ENCODE measurements around the gene NME5.

Gene NME5

DNA sequence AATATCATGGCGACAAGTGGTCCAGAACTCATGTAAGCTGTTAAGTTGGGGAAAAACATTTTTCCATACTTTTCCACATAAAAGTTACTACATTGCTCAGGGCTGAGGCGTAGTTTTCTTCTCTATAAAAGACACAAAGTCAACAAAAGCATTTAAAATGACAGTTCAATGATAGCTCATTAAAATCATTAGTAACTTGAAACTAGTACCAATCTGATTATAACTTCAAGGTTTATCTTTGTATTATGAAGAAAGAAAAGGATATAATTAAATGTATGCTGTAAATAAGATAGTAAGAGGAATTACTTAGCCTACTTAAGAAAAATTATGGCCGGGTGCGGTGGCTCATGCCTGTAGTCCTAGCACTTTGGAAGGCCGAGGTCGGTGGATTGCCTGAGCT lies 9.9 kb downstream of the NME5 start:
- Histone ChIP-seq H2AFZ (ENCODE audit: low read depth, low read length) (no peak overlapping the region), H3K9ac (ENCODE audit: low read depth, low read length) (no peak overlapping the region), H3K4me1 (ENCODE audit: insufficient read depth, low read length) (no peaks in the 10 kb centered on the region), H3K4me2 (ENCODE audit: insufficient read depth, low read length) (no peak overlapping the region), H3K9me3 (ENCODE audit: insufficient read depth, low read length, severe bottlenecking) (no peaks in the 10 kb centered on the region), H3K79me2 (ENCODE audit: insufficient read depth, low read length) (no peaks in the 10 kb centered on the region), H3K27ac (ENCODE audit: low read length) (no peak overlapping the region), H3K27me3 (ENCODE audit: insufficient read depth, low read length, poor library complexity) (no peaks in the 10 kb centered on the region), H4K20me1 (ENCODE audit: insufficient read depth, low read length) (no peaks in the 10 kb centered on the region), H3K36me3 (ENCODE audit: insufficient read depth, low read length) (no peaks in the 10 kb centered on the region), H3K4me3 (ENCODE audit: low read depth in 1 of 2, low read length in 2 of 2) (no peak overlapping the region)
- no peak for DNase-seq
- TF ChIP-seq, protein P1, sequence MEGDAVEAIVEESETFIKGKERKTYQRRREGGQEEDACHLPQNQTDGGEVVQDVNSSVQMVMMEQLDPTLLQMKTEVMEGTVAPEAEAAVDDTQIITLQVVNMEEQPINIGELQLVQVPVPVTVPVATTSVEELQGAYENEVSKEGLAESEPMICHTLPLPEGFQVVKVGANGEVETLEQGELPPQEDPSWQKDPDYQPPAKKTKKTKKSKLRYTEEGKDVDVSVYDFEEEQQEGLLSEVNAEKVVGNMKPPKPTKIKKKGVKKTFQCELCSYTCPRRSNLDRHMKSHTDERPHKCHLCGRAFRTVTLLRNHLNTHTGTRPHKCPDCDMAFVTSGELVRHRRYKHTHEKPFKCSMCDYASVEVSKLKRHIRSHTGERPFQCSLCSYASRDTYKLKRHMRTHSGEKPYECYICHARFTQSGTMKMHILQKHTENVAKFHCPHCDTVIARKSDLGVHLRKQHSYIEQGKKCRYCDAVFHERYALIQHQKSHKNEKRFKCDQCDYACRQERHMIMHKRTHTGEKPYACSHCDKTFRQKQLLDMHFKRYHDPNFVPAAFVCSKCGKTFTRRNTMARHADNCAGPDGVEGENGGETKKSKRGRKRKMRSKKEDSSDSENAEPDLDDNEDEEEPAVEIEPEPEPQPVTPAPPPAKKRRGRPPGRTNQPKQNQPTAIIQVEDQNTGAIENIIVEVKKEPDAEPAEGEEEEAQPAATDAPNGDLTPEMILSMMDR (IDR thresholded peaks at IDR 0.05; ENCODE audit: borderline replicate concordance, extremely low read depth, low read length, poor library complexity, severe bottlenecking) = no peak
- TF ChIP-seq EZH2 (IDR thresholded peaks at IDR 0.05; ENCODE audit: borderline replicate concordance, low read depth, low read length, severe bottlenecking) = no peak
- no peak for ATAC-seq (ENCODE audit: insufficient read depth, low read depth)

DNA sequence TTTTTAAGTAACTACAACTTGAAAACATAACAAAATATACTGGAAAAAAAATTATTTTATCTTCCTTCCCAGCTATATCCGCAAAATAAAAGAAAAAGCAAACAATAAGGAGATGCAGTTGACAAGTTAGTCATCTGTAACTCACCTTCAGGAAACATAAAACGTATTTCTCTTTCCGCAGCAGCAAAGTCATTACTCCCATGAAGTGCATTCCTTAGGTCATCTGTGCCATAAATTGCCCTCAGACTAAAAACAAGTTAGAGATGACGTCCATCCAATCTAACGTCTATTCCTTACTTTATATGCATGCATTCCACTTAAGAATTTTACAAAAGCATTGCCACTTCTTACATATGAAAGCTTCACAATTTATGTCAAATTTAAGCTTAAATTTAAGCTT lies 10.9 kb downstream of the NME5 start:
- H3K4me1 ChIP-seq (ENCODE audit: insufficient read depth, low read length) = no peaks in the 10 kb centered on the region
- no peaks in the 10 kb centered on the region for H3K9me3 ChIP-seq (ENCODE audit: insufficient read depth, low read length, severe bottlenecking)
- H3K9ac ChIP-seq (ENCODE audit: low read depth, low read length) = no peak overlapping the region
- no peaks in the 10 kb centered on the region for H3K36me3 ChIP-seq (ENCODE audit: insufficient read depth, low read length)
- no peak overlapping the region for H3K4me3 ChIP-seq (ENCODE audit: low read depth in 1 of 2, low read length in 2 of 2)
- TF ChIP-seq EZH2 (IDR thresholded peaks at IDR 0.05; ENCODE audit: borderline replicate concordance, low read depth, low read length, severe bottlenecking) = no peak
- TF ChIP-seq, protein P1 (IDR thresholded peaks at IDR 0.05; ENCODE audit: borderline replicate concordance, extremely low read depth, low read length, poor library complexity, severe bottlenecking) = no peak
- H2AFZ ChIP-seq (ENCODE audit: low read depth, low read length) = no peak overlapping the region
- no peaks in the 10 kb centered on the region for H4K20me1 ChIP-seq (ENCODE audit: insufficient read depth, low read length)
- no peak overlapping the region for H3K27ac ChIP-seq (ENCODE audit: low read length)
- DNase-seq = no peak
- no peak for ATAC-seq (ENCODE audit: insufficient read depth, low read depth)
- H3K27me3 ChIP-seq (ENCODE audit: insufficient read depth, low read length, poor library complexity) = no peaks in the 10 kb centered on the region
- no peaks in the 10 kb centered on the region for H3K79me2 ChIP-seq (ENCODE audit: insufficient read depth, low read length)
- no peak overlapping the region for H3K4me2 ChIP-seq (ENCODE audit: insufficient read depth, low read length)

DNA sequence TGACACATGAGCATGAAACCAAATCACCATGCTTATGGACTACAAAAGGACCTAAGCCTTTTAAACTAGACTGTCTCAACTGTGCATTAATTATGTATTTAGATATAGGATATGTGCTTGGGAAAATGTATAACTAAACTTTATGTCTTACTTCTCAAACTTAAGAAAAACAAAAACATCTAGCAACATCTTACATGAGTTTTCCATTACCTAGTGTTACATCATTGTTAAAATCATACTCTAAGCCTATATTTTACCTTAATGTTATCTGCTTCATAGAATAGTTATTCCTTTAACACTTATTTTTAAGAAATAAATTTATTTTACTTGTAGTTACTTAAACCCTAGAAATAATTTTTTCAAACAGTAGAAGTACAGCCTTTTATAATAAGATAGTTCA lies 24.0 kb downstream of the NME5 start:
- Histone ChIP-seq H3K79me2 (ENCODE audit: insufficient read depth, low read length) (no peaks in the 10 kb centered on the region), H3K36me3 (ENCODE audit: insufficient read depth, low read length) (no peaks in the 10 kb centered on the region), H4K20me1 (ENCODE audit: insufficient read depth, low read length) (no peaks in the 10 kb centered on the region), H3K27me3 (ENCODE audit: insufficient read depth, low read length, poor library complexity) (peaks cover 9% of the 10 kb centered on the region), H3K9me3 (ENCODE audit: insufficient read depth, low read length, severe bottlenecking) (no peaks in the 10 kb centered on the region), H3K9ac (ENCODE audit: low read depth, low read length) (no peak overlapping the region), H2AFZ (ENCODE audit: low read depth, low read length) (no peak overlapping the region), H3K4me2 (ENCODE audit: insufficient read depth, low read length) (no peak overlapping the region), H3K27ac (ENCODE audit: low read length) (no peak overlapping the region), H3K4me3 (ENCODE audit: low read depth in 1 of 2, low read length in 2 of 2) (no peak overlapping the region), H3K4me1 (ENCODE audit: insufficient read depth, low read length) (no peaks in the 10 kb centered on the region)
- ATAC-seq (ENCODE audit: insufficient read depth, low read depth) = no peak
- TF ChIP-seq, protein P1 (IDR thresholded peaks at IDR 0.05; ENCODE audit: borderline replicate concordance, extremely low read depth, low read length, poor library complexity, severe bottlenecking) = no peak
- no peak for TF ChIP-seq EZH2 (IDR thresholded peaks at IDR 0.05; ENCODE audit: borderline replicate concordance, low read depth, low read length, severe bottlenecking)
- no peak for DNase-seq

DNA sequence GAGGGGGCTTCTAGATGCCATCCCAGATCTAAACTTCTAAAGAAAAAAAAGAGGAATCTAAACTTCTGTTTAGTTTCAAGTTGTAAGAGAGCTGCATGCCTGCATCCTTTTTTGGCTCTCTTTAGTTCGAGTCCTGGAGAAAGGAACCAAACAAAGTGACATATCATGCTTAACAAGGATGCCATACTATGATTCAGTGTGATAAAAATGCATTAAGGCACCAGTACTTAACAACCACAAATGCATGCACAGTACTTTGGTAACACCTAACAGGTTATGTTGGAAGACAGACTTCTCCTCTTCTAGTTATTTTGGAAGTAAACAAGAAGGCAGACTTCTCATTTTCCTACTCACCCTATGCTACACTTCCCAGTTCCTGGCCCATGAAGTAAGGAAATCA lies 27.3 kb downstream of the NME5 start:
- Histone ChIP-seq H3K4me2 (ENCODE audit: insufficient read depth, low read length) (no peak overlapping the region), H3K4me3 (ENCODE audit: low read depth in 1 of 2, low read length in 2 of 2) (no peak overlapping the region), H3K27me3 (ENCODE audit: insufficient read depth, low read length, poor library complexity) (peaks cover 9% of the 10 kb centered on the region)

More for the DNA sequence above, 27.3 kb downstream of the NME5 start:
- no peak for ATAC-seq (ENCODE audit: insufficient read depth, low read depth)
- TF ChIP-seq, protein P1 (IDR thresholded peaks at IDR 0.05; ENCODE audit: borderline replicate concordance, extremely low read depth, low read length, poor library complexity, severe bottlenecking) = no peak
- no peak for TF ChIP-seq EZH2 (IDR thresholded peaks at IDR 0.05; ENCODE audit: borderline replicate concordance, low read depth, low read length, severe bottlenecking)
- no peaks in the 10 kb centered on the region for H3K79me2 ChIP-seq (ENCODE audit: insufficient read depth, low read length)
- H3K27ac ChIP-seq (ENCODE audit: low read length) = no peak overlapping the region
- DNase-seq = no peak
- no peaks in the 10 kb centered on the region for H3K36me3 ChIP-seq (ENCODE audit: insufficient read depth, low read length)
- H3K9me3 ChIP-seq (ENCODE audit: insufficient read depth, low read length, severe bottlenecking) = no peaks in the 10 kb centered on the region
- no peak overlapping the region for H3K9ac ChIP-seq (ENCODE audit: low read depth, low read length)
- H3K4me1 ChIP-seq (ENCODE audit: insufficient read depth, low read length) = no peaks in the 10 kb centered on the region
- no peak overlapping the region for H2AFZ ChIP-seq (ENCODE audit: low read depth, low read length)
- H4K20me1 ChIP-seq (ENCODE audit: insufficient read depth, low read length) = no peaks in the 10 kb centered on the region

Data from DND-41 (cell line).